HG03565 (cell line): Measurements from ENCODE around the gene ALDH1A3.

Experiments
- ATAC-seq: cut with Tn5 transposase; IDR thresholded peaks from one replicate; pipeline ENCODE4 v1.9.1; 2021; ENCODE audit warnings: mild to moderate bottlenecking, moderate library complexity; ENCODE audit not compliant: unreplicated experiment

ALDH1A3 gene

GRCh38 chr15:100858294-100858693, 21.3 kb upstream of the ALDH1A3 start:
- no peak for ATAC-seq

DNA sequence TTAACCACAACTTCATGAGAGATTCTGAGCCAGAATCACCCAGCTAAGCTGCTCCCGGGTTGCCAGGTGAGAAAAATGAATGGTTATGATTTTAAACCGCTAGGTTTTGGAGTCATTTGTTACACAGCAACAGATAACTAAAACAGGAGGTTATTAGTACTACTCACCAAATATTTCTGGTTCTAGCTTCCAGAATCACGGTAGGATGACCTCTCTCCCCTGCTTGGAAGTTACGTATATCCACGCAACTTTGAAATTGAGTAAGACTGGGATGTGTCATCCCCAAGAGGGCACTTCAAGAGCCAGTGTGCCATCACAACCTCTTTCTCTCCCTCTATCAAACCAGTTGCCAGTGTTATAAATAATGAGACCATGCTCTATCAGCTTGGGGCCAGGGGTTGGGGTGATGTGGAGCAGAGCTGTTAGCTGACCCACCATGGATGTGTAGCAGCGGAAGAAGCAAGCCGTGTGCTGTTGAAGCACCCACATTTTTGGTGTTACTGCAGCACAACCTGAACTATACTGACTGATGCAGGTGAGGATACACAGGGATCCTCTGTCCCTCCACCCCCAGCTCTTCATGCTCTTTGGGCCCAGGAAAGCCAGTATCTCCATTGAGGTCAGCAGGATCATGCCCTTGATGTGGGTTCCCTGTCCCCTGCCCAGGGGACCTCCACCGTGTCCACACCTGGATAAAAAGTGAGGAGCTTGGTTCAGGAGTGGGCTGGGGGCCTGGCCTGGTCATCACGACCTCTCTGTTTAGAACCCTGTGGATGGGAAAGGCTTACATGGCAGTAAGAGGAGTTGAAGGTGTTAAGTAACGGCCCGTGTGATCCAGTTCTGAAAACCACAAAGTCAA, 19.4 kb upstream of the ALDH1A3 start:
- no peak for ATAC-seq

- no peak for ATAC-seq
Observed at GRCh38 chr15:100860829-100861510, 18.7 kb upstream of the ALDH1A3 start.

DNA sequence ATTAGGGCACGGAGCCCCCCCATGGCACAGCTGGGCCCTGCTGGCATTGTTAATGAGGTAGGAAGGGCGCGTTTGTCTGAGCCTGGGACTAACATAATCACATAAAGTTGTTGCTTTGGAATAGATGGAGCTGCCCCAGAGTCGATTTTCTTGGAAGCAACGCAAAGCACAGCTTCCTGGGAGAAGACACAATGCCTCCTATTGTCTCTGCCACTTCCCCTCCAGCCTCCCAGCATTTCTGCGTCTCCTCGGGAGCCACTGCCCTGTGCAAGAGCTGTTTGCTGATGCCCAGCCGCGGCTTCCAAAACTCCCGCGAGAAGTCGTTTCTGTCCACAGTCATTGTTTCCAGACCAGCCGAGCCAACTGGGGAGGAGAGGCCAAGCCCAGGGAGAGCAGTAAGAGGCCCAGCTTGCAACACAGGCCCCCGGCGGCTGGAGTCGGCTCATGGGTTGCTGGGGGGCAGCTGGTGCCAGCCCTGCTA, 18.1 kb upstream of the ALDH1A3 start:
- no peak for ATAC-seq

DNA sequence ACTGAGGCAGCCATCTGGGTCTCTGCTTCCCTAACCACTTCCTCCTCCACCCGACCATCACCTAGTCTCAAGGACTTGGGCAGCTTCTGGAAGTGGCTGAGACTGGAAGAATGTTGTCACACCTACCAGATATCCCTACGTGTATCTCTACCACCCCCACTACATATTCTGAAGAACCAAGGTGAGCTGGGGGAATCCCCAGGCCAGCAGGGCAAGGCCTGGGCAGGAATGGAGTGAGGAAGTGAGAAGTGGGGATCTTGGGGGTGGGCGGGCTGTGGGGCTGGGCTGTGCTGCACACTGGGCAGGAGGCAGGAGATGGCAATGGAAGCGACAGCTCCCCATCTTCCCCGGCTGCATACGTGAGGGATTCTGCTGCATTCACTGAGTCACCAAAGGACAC, 17.5 kb upstream of the ALDH1A3 start:
- no peak for ATAC-seq

GRCh38 chr15:100863075-100863795, 16.4 kb upstream of the ALDH1A3 start:
- no peak for ATAC-seq

GRCh38 chr15:100863796-100864267, 15.8 kb upstream of the ALDH1A3 start:
- no peak for ATAC-seq

DNA sequence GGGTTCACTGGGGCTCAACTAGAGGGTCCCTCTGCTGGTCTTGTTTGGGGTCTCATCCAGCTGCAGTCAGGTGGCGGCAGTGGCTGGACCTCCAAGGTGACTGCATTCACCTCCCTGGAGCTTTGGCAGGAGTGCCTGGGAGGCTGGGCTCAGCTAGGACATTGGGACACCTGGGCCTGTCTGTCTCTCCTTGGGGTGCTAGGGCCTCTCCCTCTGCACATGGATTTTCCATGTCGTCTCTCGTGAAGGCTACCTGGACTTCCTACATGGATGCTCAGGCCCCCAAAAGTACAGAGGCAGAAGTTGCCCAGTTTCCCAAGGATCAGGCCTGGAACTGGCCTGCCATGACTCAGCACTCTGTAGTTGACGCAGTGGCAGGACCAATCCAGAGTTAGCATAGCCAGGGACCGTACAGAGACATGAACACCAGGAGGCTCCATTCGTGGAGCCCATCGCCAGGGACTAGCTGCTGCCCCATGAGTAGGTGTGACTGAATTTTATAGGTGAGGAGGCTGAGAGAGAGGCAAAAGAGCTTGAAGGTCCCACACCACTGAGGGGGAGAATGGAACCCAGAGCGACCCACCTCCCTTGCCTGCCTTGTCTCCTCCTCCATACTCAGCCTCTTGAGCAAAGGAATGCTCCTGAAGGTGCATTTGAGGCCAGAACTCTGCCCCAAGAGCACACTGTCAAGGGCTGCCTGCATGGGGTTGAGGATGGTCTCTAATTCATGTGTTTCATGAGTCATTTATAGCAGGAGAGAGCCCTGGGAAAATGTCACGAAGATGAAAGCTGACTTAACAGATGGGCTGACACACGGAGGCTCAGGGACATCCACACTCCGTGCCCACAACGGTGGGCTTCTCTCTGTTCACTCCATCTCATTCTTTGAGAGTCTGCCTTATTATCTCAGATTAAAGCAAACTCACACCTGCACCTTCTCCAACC, 13.0 kb upstream of the ALDH1A3 start:
- no peak for ATAC-seq

- no peak for ATAC-seq
Observed at GRCh38 chr15:100867433-100867832, 12.2 kb upstream of the ALDH1A3 start.

DNA sequence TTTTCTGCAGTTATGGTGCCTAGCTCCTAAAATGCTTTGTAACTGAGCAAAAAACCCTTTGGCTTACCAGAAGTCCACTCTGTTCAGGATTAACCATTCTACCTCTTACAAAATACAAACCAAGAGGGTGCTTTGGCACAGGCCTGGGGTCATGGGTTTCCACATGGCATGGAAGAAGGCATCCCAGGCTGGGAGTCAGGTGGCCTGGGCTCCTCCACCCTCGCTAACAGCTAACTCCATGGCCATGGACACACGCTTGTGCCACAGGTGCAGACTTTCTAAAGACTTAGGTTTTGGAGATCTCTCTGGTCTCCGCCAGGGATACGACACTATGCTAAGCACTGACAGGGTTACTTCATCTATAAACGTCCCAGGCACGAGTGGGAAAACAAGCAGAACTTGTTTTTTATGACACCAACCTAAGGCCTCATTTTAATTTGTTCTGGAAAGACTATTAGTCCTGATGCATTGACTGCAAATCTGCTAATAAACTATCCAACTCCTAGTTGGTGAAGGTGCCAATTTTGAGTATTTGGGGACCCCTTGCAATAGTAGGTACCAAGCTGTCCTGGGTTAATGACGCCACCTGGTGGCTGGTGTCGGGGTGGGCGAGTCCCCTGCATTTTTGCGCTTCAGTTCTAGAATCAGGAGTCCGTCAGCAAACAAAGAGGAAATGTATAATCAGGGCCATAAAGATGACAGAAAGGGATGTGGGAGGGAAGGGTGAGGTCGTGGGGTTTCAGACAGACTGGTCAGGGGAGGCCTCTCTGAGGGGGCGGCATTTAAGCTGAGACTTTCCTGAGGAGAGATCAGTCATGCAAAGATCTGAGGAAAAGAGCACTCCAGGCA, 10.3 kb upstream of the ALDH1A3 start:
- no peak for ATAC-seq

GRCh38 chr15:100873029-100873677, 6.5 kb upstream of the ALDH1A3 start:
- peak; percentile 66 for ATAC-seq

- ATAC-seq: no peak
Observed at GRCh38 chr15:100875495-100875894, 4.1 kb upstream of the ALDH1A3 start.

- no peak for ATAC-seq
Observed at GRCh38 chr15:100875976-100876375, 3.7 kb upstream of the ALDH1A3 start.

- ATAC-seq: no peak
Observed at GRCh38 chr15:100877551-100877950, 2.1 kb upstream of the ALDH1A3 start.

GRCh38 chr15:100878130-100878529, 1.5 kb upstream of the ALDH1A3 start:
- no peak for ATAC-seq

GRCh38 chr15:100878648-100879047, 983 bp upstream of the ALDH1A3 start:
- ATAC-seq: no peak

- no peak for ATAC-seq
Observed at GRCh38 chr15:100879061-100879463, 569 bp upstream of the ALDH1A3 start.

GRCh38 chr15:100880139-100880896, 687 bp downstream of the ALDH1A3 start:
- no peak for ATAC-seq
